DMS153 (cell line): ENCODE measurements around the gene COL5A2.

ENCODE experiments used
- DNase-seq: peaks from one replicate; lab custom pipeline; 2025; lab: John Stamatoyannopoulos, UW

Gene COL5A2

DNA sequence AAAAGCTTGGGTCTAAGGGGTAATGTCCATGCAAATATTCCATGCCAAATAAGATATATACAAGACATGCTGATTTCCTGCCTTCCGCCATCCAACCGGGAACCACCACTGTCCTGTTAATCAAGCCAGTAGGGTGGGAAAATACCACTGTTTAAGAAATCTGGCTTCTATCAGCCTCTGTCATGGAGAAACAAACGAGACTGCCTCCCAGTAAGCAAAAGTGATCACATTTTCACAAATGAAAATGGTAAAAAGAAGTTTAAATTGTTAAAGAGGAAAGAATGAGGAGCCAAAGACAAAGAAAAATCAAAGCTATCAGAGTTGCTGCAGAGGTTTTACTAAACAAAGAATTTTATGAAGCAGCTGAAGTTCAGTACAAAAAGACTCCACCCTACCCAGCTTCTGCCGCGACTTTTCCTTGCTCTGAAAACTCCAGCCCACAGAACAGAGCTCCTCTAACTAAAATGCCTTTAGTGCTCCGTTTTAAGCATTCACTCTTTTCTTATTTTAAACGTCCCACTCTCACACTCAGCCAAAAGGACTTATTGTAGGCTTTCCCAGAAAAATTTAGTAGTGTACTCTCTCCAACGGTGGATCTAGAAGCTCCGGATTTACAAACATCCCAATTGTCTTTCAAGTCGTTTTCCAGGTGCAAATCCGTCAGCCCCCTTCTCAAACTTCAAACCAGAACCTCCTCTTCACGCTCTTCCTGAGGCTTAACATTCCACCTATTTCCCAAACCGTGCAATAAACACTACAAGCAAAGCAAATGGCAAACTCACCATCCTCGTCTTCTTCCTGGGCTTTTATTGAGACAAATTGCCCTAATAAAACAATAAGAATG, 613 bp downstream of the COL5A2 start:
- DNase-seq = no peak

DNA sequence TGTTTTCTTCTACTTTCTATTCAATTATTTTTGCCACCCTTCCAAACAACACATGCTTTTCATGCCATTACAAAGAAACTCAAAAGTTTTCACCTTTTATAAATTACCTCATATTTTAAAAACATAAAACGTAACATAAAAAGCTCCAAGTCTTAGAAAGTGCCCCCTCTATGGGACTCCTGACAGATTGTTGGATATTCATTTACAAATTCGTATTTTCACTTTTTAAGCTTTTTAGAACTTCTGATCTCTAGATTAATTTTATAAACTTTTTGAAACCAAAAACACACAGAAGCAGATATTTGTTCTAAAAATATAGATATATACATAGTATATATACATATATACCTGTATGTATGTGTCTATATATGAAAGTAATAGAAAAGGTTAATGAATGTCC, 1.5 kb downstream of the COL5A2 start:
- no peak for DNase-seq

DNA sequence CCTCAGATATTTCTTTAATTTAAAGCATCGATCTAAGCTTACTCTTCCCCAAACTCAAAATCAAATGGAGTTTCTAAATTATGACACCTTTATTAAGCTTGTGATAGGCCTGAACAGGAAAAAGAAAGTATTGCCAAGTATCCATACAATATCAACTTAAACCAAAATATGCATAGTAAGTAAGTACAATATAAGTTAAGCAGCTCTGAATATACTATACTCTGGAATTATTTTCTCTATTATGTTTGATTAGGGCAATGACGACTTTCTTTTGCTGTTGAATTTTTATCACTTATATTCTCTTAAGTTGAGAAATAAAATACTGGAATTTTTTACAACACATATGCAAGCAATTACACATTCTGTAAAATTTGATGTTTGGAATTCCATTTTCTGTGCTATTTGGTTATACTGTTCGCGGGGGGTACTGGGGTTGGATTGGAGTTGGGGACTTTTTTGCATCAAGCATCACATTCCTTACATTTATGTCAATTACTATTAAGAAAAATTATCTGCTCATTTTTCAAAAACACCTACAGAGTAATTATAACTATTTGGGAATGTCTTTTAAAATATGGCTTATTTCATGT, 2.2 kb downstream of the COL5A2 start:
- DNase-seq = no peak

DNA sequence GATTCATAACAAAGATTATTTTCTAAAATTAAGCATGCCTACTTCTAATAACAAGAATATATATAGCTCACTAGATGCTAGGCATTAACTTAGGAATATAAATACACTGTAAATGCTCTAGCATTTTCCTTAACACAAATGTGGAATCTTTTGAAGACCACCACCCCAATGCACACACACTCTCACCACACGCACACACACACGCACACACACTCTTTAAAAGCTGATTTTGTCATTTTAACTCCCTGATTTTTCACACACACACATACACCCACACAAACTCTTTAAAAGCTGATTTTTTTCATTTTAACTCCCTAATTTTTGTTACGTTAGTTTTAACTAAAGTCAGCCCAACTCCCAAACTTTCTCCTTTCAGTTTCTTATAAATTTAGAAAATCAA, 3.0 kb downstream of the COL5A2 start:
- no peak for DNase-seq

DNA sequence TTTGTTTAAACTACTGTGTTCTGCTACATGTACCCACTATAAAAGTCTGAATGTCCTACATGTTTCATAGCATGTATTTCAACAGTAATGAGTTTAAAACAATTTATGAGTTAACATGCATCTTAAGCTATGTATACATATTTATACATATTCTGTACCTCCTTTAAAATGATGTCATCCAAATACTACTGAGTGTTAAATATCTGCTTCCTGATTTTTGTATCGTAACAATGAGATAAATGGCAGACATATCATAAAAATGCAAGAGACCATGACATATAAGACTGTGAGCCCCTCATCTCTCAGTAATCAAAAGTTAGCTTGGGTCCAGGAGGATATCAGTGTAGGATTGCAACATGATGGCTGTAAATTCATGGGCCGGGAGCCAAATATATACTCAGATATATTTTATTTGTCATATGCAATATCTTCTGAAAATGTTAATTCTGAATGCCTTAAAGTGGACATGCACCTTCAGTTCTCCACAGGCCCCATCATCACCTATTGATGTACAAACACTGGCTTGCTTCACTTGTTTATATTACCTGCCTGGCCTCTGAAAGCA, 3.6 kb downstream of the COL5A2 start:
- DNase-seq = no peak

DNA sequence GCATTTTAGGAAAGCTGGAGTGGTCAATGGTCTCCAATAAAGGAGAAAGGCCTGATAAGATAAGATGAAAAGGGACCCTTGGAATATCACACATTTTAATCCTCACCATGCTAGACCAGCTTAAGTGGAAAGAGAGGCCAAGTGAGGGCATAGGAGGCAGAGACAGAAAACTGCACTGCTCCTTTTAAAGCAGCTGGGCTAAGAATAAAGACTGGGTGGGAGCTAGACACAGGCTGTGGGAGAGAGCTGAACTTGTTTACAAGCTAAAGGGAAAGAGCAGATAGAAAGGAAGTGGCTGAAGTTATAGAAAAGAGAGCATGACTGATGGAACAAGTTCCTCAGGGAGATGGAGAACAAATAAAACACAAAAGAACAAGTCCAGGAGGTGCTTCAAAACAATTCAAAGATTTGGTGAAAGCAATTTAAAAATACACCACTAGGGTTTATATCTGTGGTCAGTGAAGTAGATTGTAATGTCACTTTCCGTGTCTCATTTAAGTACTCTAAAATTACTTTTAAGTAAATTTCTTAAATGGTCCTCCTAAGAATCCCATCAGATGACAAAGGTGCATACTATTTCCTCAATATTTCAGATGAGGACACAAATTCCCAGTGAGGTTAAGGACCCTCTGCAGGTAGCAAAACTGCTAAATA, 7.5 kb downstream of the COL5A2 start:
- no peak for DNase-seq

DNA sequence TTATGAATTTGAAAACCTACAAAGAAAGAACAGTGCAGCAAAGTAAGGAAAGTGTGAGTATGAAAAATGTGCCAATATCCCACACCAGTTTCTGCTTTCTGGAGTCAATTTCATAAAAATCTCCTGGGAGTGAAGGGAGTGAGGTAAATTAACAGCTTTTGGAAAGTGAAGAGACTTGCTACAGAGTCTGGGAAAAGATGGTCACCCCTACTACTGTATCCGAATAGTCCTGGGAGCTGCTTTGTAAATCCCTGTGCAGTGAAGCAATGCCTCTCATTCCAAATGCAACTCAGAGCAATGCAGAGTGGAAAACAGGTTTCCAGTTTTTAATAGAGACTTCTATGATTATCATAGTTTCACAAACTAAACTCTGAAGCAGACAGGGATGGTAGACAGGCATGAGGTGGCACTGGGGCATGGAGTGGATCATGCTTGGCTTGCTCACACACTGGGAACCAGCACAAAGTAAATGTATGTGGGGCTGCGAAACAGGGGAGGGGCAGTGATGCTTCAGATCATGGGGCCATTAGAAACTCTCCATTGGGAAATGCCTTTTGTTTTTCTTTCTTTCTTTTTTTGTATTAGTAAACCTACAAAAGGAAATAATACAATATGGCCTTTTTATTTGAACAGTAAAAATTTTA, 10.6 kb downstream of the COL5A2 start:
- no peak for DNase-seq

DNA sequence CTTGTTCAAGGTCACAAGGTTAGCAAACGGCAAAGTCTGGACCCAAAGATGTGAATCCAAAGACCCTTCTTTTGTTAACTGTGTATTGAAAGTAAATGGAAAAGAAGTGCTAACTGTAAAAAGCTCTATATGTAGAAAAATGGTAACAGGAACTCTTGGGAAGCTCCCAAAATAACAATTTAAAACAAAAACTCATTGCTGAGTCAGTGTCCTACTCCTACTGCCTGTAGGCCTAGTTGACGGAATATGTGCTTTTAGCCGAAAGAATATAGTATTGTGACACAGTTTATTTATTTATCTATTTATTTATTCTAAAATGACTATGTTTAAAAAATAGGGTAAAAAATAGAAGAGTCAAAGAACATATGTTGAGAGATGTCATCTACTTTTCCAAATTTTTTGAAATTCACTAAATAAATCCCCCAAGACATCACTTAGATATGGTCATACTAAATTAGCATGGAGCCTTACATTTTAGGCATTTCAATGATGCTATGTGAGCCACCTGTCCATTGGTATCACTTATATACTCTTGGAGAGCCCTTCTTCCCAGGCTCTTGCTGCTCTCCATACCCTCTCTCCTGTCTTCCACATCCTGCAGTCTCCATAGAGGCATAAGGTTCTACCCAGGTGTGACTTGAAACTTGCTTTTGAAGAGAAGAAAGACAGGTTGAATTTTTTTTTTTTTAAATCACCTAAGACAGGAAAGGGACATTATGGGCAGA, 13.7 kb downstream of the COL5A2 start:
- no peak for DNase-seq

DNA sequence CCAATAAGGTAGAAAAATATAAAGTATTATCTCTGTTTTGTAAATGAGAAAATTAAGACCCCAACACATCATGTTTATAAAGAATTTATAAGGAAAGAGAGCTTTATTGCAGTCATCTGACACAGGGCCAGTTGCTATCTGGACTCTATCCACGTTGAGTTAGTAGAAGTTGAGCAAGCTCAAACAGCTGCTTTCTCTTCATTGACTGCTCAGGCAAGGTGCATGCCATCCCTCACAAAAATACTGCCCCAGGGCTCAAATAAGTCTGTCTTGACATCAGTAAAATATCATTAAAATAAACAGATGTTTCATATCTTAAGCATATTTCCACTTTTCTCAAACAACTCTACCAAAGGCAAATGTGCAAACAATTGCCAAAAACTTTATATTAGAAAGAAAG, 14.8 kb downstream of the COL5A2 start:
- no peak for DNase-seq

DNA sequence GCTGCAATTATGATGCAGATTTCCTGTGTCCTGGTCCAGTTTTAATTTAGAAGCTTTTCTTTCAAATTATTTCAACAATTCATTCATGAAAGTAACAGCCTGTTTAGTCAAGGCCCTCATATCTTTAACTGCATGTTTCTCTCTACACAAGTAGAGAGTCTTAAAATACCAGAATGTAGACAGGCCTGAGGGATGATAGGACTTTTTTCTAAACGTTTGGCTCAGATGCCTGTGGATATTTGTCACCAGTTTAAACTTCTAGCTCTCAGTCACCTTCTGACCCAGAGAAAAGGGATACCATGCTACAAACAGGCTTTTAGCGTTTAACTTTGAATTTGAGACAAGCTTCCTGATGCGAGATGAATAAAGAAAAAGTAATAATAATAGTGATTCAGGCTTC, 15.7 kb downstream of the COL5A2 start:
- DNase-seq = no peak

DNA sequence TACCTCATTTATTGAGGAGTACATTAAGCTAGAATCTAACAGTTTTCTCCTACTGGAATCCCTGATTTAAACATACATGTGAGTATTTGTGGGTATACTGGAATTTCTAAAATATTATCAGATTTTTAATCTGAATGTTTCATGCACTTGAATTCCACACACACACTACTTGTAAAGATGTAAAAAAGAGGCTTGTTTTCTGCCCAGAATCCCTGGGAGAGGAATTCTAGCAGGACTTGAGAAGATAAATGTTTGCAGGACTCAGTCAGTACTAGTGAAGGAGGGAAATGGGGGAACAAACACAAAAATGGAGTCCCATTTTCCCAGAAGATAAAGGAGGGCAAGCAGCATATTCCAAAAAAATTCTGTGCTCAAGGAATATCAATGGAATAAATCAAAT, 17.0 kb downstream of the COL5A2 start:
- no peak for DNase-seq

DNA sequence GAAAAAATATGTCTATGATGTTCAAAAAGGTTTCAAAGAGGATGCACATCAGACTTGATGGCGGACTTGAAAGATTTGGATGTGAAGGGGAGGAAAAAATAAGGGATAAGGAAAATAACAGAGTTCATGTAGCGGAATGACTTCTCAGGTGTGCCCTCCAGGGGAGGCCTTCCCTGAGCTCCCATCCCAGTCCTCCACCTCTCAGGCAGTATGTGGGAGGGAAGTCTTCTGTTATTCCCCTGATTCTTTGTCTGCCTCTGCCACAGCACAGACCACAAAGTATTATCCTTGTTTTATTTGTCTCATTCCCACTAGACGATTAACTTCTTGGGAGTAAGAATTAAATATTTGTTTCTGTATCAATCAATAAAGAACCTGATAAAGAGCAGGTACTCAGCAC, 17.7 kb downstream of the COL5A2 start:
- no peak for DNase-seq

DNA sequence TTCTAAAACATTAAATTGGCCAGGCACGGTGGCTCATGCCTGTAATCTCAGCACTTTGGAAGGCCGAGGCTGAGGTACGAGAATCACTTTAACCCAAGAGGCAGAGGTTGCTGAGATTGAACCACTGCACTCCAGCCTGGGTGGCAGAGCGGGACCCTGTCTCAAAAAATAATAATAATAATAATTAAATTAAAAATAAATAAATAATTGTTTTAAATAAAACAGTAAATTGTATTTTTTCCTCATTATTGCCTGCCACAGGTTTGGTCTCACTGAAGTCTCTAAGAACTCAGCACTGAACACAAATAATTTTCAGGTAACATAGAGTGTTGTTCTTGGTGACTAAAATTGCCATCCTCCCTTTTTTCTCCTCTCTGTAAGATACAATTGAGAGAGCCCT, 19.8 kb downstream of the COL5A2 start:
- no peak for DNase-seq

DNA sequence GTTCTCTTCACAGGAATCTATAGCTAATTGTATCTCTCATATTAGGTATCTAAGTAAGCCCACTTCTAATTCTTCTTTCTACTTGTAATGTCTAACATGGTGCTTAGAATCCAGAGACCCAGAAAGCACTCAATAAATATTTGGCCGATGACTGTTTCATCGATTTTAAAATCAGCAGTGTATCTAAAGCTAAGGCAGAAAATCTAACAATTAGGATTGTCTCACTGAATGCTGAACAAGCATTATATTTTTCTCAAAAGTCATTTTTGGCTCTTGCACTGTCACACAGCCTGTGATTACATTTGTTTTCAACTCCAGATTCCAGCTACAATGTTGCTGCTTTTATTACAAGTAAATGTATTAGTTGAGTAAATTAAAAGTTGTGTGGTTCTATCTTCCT, 20.3 kb downstream of the COL5A2 start:
- DNase-seq = no peak

DNA sequence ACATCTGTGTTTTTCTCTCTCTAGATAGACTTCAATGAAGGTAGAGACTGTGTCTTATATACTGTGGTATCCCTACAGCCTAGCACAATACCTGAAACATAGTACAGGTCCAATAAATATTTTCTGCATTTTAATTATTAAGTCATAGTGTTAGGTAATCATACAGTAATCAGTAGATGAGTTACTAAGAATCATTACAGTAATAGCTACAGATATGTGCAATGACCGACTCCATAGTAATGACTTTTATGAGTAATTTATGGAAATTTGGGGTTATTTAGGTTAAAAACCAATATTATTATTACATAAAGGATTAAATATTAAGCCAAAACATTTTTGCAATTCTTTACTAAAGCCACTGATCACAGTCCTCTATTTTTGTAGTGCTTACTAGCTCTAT, 21.6 kb downstream of the COL5A2 start:
- no peak for DNase-seq

DNA sequence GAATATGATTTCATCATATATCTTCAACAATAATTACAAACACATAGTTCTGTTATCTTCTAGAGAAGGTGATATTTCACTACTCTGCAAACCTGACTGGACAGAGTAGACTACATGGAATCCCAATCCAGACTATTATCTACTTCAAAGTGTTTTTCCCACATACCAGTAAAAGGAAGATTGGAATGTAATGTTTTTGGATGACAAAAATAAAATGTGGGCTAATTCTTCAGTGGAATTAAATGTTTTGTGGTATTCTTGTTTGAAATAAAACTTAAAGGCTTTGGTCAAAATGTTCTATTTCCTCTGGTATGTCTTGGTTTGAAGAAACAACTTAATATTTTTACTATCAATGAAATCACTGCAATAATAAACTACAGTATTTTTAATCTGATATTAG, 22.1 kb downstream of the COL5A2 start:
- DNase-seq = no peak

DNA sequence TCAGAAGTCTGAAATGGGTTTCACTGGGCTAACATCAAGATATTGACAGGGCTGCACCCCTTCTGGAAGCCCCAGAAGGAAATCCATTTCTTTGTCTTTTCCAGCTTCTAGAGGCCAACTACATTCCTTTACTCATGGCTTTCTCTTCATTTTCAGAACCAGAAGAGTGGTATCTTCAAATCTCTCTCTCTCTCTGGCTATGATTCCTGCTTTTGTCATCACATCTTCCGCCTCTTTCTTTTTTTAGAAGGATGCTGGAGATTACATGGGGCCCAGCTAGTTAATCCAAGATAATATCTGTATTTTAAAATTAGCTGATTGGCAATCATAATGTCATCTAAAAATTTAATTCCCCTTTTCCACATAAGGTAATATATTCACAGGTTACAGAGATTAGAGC, 23.8 kb downstream of the COL5A2 start:
- DNase-seq = no peak

DNA sequence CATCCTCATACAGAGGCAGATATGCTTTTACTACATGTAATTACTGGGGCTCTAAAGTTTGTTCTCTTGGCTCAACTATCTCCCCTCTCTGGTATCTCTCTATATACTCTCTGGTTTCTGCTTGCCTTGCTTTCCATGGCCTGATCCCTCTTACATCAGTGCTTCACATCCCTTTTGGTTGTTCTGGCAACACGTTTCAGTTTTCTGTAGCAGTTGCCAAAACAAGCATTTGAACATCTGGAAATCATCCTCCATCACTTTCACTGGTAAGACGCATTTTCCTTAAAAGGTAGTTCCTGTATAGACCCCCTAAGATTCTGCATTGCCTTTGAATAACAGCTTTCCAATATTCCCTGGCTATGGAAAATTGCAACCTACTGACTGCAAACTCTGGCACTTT, 25.9 kb downstream of the COL5A2 start:
- no peak for DNase-seq

DNA sequence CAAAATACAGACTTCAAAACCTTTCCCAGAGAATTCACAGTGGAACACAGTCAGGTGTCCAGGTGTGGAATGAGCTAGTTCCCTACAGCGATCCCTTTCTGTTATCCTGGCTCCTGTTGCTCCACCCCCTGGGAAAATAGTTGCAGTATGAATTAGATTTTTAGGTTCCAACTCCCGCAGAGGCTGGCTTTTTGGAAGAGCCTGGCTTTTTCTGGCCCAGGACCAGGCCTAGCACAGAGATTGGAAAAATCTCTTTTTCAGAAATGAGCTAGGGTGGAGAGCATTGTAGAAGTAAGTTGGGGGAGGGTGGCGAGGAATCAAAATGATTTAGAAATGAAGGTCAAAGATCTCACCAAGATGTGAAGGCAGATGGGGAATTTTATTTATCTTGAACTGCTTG, 27.1 kb downstream of the COL5A2 start:
- no peak for DNase-seq

DNA sequence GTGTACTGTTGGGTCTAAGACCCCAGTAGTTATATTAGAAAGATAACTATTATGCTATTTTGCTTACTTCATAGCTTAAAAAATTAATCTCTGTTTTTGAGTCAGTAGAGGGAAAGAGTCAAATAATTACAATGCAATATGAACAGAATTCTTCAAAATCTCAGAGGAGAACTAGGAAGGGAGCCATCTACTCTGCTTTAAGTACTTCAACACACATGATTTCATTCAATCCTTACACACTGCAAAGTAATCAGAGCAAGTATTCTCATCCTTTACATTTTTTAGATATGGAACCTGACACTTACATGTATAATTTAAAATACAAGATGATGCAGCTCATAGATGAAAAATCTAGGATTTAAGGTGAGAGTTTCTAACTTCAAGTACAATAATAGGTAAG, 27.7 kb downstream of the COL5A2 start:
- DNase-seq = no peak

DNA sequence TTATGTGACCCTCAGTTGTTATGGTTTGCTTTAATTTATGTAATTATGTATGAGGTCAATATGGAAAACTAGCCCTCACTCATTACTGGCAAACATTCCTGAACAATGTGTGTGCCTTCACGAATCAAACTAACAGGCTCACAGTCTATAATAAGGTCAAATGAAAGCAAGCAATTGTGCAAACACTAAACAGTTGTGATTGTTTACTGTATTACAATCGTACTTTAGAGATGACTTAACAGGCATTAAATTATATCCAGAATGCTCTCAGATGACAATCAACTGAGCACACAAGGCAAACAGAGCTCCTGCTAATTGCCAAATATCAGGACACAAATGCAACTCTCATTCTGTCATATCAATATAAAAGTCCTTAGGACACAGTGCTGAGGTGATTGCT, 29.5 kb downstream of the COL5A2 start:
- DNase-seq = no peak

DNA sequence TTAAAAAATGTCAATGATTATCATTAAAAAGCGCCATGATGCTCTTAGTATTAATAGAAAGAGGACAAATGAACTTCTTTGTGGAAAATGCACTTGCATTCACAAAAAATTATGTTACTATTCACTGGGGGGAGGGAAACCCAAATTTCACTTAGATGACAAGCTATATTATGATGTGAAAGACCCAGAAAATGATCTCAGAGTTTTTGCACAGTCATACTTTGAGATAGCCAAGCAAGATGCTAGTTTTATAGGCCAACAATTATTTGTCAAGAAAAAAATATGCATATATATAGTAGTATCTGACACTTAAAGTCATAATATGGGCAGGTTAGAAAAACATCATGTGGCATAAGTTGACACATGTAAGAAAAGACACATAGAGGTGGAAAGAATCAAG, 31.6 kb downstream of the COL5A2 start:
- DNase-seq = no peak
